Measurements from ENCODE around the gene STS.

STS gene

DNA sequence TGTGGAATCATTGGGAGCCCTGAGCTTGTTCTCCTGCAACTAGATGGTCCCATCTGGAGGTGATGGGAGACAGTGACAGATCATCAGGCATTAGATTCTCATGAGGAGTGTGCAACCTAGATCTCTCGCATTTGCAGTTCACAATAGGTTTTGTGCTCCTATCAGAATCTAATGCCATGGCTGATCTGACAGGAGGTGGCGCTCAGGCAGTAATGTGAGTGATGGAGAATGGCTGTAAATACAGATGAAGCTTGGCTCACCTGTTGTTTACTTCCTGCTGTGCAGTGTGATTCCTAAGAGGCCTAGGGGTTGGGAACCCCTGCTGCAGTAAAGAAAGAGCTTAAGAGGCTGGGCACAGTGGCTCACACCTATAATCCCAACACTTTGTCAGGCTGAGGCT lies 42.6 kb downstream of the STS start:
- DNase-seq, result no peak

DNA sequence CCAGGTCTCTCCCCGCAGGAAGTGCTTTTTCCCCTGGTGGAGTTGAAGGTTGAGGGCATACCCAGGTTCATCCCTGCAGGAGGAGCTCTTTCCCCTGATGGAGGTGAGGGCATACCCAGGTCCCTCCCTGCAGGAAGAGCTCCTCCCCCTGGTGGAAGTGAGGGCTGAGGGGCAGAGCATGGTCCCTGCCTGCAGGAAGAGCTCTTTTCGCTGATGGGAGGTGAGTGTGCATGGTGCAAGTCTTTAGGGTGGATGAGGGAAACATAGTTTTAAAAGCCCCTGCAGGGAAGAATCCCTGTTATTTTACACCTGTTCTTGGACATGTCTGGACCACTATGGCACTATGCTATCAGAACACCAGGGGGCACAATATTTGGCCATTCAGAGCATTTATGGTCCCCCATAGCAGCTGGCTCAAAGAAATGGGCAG lies 44.2 kb downstream of the STS start:
- no peak for DNase-seq

DNA sequence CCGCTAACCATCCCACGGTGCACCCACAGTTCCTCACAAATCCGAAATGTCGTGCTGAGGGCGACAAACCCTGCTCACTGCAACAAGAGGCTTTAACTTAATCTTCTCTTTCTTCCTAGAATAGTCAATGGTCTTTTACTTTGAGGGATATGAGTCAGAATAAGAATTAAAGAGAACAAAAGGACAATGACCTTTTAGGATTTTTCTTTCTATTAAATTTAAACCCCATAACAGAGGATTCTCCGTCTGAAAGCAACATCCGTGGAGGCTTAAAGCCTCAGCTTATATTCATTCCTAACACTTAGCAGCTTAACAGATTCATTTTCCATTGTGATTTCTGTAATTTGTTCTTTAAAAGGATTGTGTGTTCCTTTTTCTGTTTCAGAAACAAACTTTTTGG lies 45.4 kb downstream of the STS start:
- DNase-seq, result no peak

DNA sequence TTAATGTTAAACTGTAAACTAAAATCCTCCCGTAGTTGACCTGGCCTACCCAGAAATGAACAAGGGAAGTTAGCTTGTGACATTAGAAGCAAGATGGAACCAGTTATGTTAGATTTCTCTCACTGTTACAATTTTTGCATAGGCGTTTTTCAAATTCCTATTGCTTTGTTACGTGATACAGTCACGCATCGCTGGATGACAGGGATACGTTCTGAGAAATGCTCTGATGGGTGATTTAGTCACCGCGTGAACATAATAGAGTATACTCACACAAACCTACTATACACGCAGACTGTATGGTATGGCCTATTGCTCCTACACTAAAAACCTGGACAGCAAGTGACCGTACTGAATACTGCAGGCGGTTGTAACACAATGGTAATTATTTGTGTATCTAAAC lies 47.1 kb downstream of the STS start:
- DNase-seq, result no peak
